ENCODE data around the gene PTGFRN. TPM values are rescaled to one million over a fixed set of nuclear protein-coding genes. Genes with fewer than 3 reads are reported as not detected.

The PTGFRN gene
- total and polyA plus RNA-seq, 2 of the 8 experiments (the other 6 are each of a cell fraction or from before 2014, with no cell fraction given) = 13.0 to 32.6 TPM

GRCh38 chr1:116972674-116973030 lies 62.9 kb downstream of the PTGFRN start:
- DNase-seq (ENCODE audit: low read depth in 1 of 2, low spot score in 2 of 2) = no peak
- no peak for TF ChIP-seq TBP (IDR thresholded peaks at IDR 0.05; ENCODE audit: low read depth, low read length)
- no peak for TF ChIP-seq GTF2F1 (IDR thresholded peaks at IDR 0.05; ENCODE audit: borderline replicate concordance, low read depth, low read length)
- TF ChIP-seq CREB1 (IDR thresholded peaks at IDR 0.05) = no peak
- no peak for TF ChIP-seq KDM1A (IDR thresholded peaks at IDR 0.05; ENCODE audit: borderline replicate concordance, low read length)
- TF ChIP-seq SIRT6 (IDR thresholded peaks at IDR 0.05; ENCODE audit: low read length) = no peak
- TF ChIP-seq RAD21 (IDR thresholded peaks at IDR 0.05 in 1 of 2, conservative IDR thresholded peaks at IDR 0.05 in 1 of 2; ENCODE audit: low read depth in 2 of 2, low read length in 2 of 2) = no peak
- TF ChIP-seq PHF8 (conservative IDR thresholded peaks at IDR 0.05; ENCODE audit: low read depth, low read length) = no peak
- no peak for TF ChIP-seq EGR1 (IDR thresholded peaks at IDR 0.05; ENCODE audit: borderline replicate concordance, low read depth, low read length)
- TF ChIP-seq CHD2 (IDR thresholded peaks at IDR 0.05; ENCODE audit: low read length) = no peak
- no peak for TF ChIP-seq ZNF274 (IDR thresholded peaks at IDR 0.05; ENCODE audit: borderline replicate concordance, extremely low read depth, low read length)
- no peak for TF ChIP-seq YY1 (IDR thresholded peaks at IDR 0.05; ENCODE audit: low read depth, low read length)
- no peak for TF ChIP-seq CTBP2 (IDR thresholded peaks at IDR 0.05; ENCODE audit: borderline replicate concordance, insufficient read depth, insufficient read length, low read length)
- no peak for TF ChIP-seq SUZ12 (IDR thresholded peaks at IDR 0.05; ENCODE audit: low read length)
- TF ChIP-seq RXRA (IDR thresholded peaks at IDR 0.05; ENCODE audit: insufficient read depth, low read depth, low read length) = no peak
- no peak for TF ChIP-seq MAX (IDR thresholded peaks at IDR 0.05)
- TF ChIP-seq MAFK (IDR thresholded peaks at IDR 0.05; ENCODE audit: low read depth, low read length) = no peak

More at GRCh38 chr1:116972674-116973030, 62.9 kb downstream of the PTGFRN start:
- Histone ChIP-seq H2BK12ac (ENCODE audit: low read depth, low read length) (no peak overlapping the region), H3K79me1 (ENCODE audit: low read depth, low read length) (peaks cover 2% of the 10 kb centered on the region), H3K27ac (ENCODE audit: low read depth, low read length) (no peak overlapping the region), H3K4me3 (ENCODE audit: extremely low read depth in 1 of 4, insufficient read depth in 2 of 4, low read depth in 3 of 4, low read length in 4 of 4) (no peak overlapping the region), H3K9me3 (ENCODE audit: insufficient read depth in 2 of 2, low read depth in 1 of 2, low read length in 1 of 2) (peaks cover 18% of the 10 kb centered on the region in 2 experiments), H2AFZ (ENCODE audit: low read length) (no peak overlapping the region), H3K4me1 (replicated peaks in 1 of 4; ENCODE audit: control insufficient read depth in 3 of 4, insufficient read depth in 4 of 4, low read length in 3 of 4) (no peaks in the 10 kb centered on the region), H3K9ac (replicated peaks in 1 of 4; ENCODE audit: extremely low read depth in 1 of 4, low read depth in 3 of 4, low read length in 3 of 4) (no peak overlapping the region), H3K4ac (replicated peaks; ENCODE audit: insufficient read length, low read depth, low read length) (no peak overlapping the region), H2BK5ac (ENCODE audit: low read depth, low read length) (no peak overlapping the region), H2BK15ac (ENCODE audit: low read length) (no peak overlapping the region), H3K27me3 (replicated peaks in 1 of 4; ENCODE audit: control insufficient read depth in 3 of 4, extremely low read depth in 1 of 4, insufficient read depth in 3 of 4, low read length in 3 of 4) (no peaks in the 10 kb centered on the region), H3K56ac (replicated peaks; ENCODE audit: insufficient read length, low read depth, low read length) (no peak overlapping the region), H4K20me1 (replicated peaks in 1 of 2; ENCODE audit: control insufficient read depth in 1 of 2, insufficient read depth in 2 of 2, low read length in 2 of 2) (no peaks in the 10 kb centered on the region), H3K36me3 (ENCODE audit: control insufficient read depth in 2 of 4, insufficient read depth in 4 of 4, low read length in 3 of 4) (peaks cover 0 to 27% (median 10%) of the 10 kb centered on the region in 4 experiments; a peak in 6 of 8 replicates), H2BK120ac (replicated peaks; ENCODE audit: low read depth, low read length) (no peak overlapping the region), H4K91ac (replicated peaks; ENCODE audit: insufficient read length, low read length) (no peak overlapping the region), H3K23me2 (ENCODE audit: low read depth, low read length) (no peaks in the 10 kb centered on the region), H4K5ac (ENCODE audit: insufficient read length, low read depth, low read length) (no peak overlapping the region), H4K8ac (ENCODE audit: extremely low read depth, insufficient read depth, low read length) (no peak overlapping the region), H3K18ac (ENCODE audit: extremely low read depth, low read length) (no peak overlapping the region), H3K23ac (ENCODE audit: insufficient read length) (no peak overlapping the region), H3K79me2 (ENCODE audit: control insufficient read depth in 1 of 2, insufficient read depth in 2 of 2, low read length in 2 of 2) (no peaks in the 10 kb centered on the region), H3K14ac (ENCODE audit: insufficient read length) (no peak overlapping the region), H3K4me2 (ENCODE audit: insufficient read depth in 1 of 2, low read depth in 2 of 2, low read length in 2 of 2) (no peak overlapping the region), H2BK20ac (ENCODE audit: low read length) (no peak overlapping the region), H2AK5ac (ENCODE audit: low read depth, low read length) (no peak overlapping the region)
- FAIRE-seq = no peak
- 94% methylated on average over 2 of the region's 2 CpGs; no CpG with 5 or more reads in 1 of the 2 experiments for WGBS, 2 experiments (ENCODE audit: extremely low coverage in 1 of 2, insufficient coverage in 1 of 2, insufficient read length in 1 of 2, insufficient replicate concordance in 2 of 2, low coverage in 1 of 2, low lambda C conversion rate in 2 of 2, missing lambda C conversion rate in 1 of 2)
- ChIA-PET POLR2A (ENCODE audit: partially characterized antibody) (no interaction called here), CTCF (ENCODE audit: partially characterized antibody) (no interaction called here)

Data from H1 (cell line).